Measurements from ENCODE around the gene CISH. TPM values are rescaled to one million over a fixed set of nuclear protein-coding genes. Genes with fewer than 3 reads are reported as not detected.

CISH gene
- 0.15 and 0.32 TPM in 2 replicates for total RNA-seq

DNA sequence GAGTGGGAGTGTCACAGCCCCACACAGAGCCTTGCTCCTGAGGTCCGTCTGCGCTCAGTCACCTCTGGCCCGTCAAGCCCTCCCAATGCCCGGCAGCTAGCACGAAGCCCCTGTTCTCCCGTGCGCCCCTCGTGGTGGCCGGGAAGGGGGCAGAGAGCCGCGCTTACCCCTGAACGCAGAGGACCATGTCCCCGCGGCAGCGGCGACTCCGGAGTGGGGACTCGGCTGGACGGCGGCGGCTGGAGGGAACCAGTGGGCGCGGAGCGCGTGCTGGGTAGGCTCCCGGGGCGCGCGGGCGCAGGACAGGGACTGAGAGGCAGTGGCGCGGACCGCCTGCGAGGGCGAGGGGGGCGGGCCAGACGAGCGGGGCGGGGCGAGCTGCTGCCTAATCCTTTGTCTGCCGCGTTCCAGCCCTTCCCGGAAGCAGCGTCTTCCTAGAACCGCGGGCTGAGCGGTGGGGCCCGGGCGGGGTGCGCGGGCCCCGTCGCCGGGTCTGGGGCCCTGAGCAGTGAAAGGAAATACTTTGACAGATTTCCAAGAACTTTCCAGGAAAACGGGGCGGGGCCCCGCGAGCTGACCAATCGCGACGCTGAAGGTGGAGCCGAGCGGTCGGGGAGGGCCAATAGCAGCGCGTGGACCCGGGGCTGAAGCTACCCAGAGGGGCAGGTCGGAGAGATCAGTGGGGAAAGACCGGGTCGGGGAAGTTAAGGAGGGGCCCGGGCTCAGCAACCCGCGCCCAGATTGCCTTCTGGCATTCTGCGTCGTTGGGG, at the start of gene CISH:
Gene CISH, minus strand, starts transcription at position 311 of the 770 bp plus-strand sequence. Its CDS starts 124 bp downstream, at position 187.

GRCh38 chr3:50617096-50617791, 5.7 kb upstream of the CISH start, which contains the start of gene MAPKAPK3:
MAPKAPK3 (plus strand) TSS chr3:50617151; CDS start chr3:50617566, 415 bp downstream.

DNA sequence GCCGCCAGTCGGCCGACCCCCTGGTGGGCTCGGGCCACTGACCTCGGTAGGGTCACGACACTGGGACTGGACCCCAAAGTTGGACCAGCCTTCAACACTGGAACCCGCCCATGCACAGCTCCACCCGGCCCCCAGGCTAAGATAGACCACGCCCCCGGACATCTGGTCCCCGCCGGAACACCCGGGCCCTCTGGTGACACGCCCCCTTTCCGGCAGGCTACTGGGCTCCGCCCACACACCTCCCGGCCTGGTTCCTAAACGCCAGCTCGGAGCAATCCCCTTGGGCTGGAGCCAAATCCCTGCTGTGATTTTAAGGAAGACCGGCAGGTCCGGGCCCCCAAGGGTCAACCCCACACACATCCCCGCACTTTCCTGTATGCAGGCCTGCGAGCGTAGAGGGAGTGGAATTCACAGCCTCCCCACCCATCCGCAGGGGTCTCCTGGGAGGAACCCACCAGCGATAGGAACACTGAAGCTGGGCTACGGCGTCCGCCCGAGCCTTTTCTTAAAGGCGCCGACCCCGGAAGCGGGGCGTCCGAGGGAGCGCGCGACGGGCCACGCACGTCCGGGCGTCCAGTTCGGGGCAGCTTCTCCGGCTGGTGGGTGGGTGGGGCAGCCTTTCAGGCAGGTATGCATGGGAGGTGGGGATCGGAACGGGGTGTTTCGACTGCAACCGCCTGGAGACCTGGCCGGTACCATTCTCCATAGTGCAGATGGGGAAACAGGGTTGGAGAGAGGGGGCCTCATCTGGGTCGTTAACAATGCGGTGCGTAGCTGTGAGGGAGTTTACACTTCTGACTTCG, 42.4 kb downstream of the CISH start, which contains the start of gene HEMK1:
Gene HEMK1, plus strand, starts transcription at position 576 of the 803 bp plus-strand sequence. CDS start 1,583 bp downstream, outside the sequence.

GRCh38 chr3:50567386-50568167, 44.0 kb downstream of the CISH start, which contains the start of gene C3orf18:
C3orf18 (minus strand) TSS chr3:50567747; CDS start chr3:50565699, 2,048 bp downstream.

Other genes with a start within 250 kb of the CISH start
- not detected in 2 replicates for gene CACNA2D2, start 108.1 kb downstream of the CISH start, total RNA-seq
- 2.9 and 4.7 TPM in 2 replicates for gene C3orf18, start 44.0 kb downstream of the CISH start, total RNA-seq
- 9.7 and 15.2 TPM in 2 replicates for gene HEMK1, start 42.3 kb downstream of the CISH start, total RNA-seq
- gene MAPKAPK3, start 5.4 kb upstream of the CISH start, total RNA-seq = 20.7 and 25.7 TPM in 2 replicates
- gene DOCK3, start 63.2 kb upstream of the CISH start, total RNA-seq = under 0.01 TPM in 2 replicates